Measurements from ENCODE around the gene ACOT7.

ACOT7 gene

GRCh38 chr1:6424000-6424565, 30.5 kb upstream of the ACOT7 start:
- no peak for DNase-seq (ENCODE audit: low read depth in 2 of 2)

GRCh38 chr1:6423321-6423999, 29.9 kb upstream of the ACOT7 start:
- peak; percentile 55 to 66 for DNase-seq (ENCODE audit: low read depth in 2 of 2)

GRCh38 chr1:6421266-6421665, 27.7 kb upstream of the ACOT7 start:
- DNase-seq (ENCODE audit: low read depth in 2 of 2): no peak

- peak in 1 of 2 donors; percentile 15 for DNase-seq (ENCODE audit: low read depth in 2 of 2)
These were observed 27.0 kb upstream of the ACOT7 start for GRCh38 chr1:6420454-6421042.

GRCh38 chr1:6419804-6420453, 26.4 kb upstream of the ACOT7 start, which contains the start of gene HES2:
HES2 (minus strand) TSS chr1:6419919; CDS start chr1:6419820, 99 bp downstream.
- DNase-seq (ENCODE audit: low read depth in 2 of 2): no peak

GRCh38 chr1:6419397-6419803, 25.8 kb upstream of the ACOT7 start:
- no peak for DNase-seq (ENCODE audit: low read depth in 2 of 2)

GRCh38 chr1:6418668-6419396, 25.3 kb upstream of the ACOT7 start:
- DNase-seq (ENCODE audit: low read depth in 2 of 2): no peak

GRCh38 chr1:6417961-6418667, 24.5 kb upstream of the ACOT7 start:
- no peak for DNase-seq (ENCODE audit: low read depth in 2 of 2)

GRCh38 chr1:6416906-6417305, 23.3 kb upstream of the ACOT7 start:
- no peak for DNase-seq (ENCODE audit: low read depth in 2 of 2)

GRCh38 chr1:6416295-6416656, 22.7 kb upstream of the ACOT7 start:
- DNase-seq (ENCODE audit: low read depth in 2 of 2): no peak

- no peak for DNase-seq (ENCODE audit: low read depth in 2 of 2)
These were observed 21.5 kb upstream of the ACOT7 start for GRCh38 chr1:6414881-6415626.

- DNase-seq (ENCODE audit: low read depth in 2 of 2): peak; percentile 36 to 37
These were observed 20.9 kb upstream of the ACOT7 start for GRCh38 chr1:6414443-6414844.

- DNase-seq (ENCODE audit: low read depth in 2 of 2): no peak
These were observed 19.3 kb upstream of the ACOT7 start for GRCh38 chr1:6412896-6413295.

- DNase-seq (ENCODE audit: low read depth in 2 of 2): no peak
These were observed 16.8 kb upstream of the ACOT7 start for GRCh38 chr1:6410248-6410893.

GRCh38 chr1:6409733-6410132, 16.2 kb upstream of the ACOT7 start:
- DNase-seq (ENCODE audit: low read depth in 2 of 2): no peak

GRCh38 chr1:6409053-6409452, 15.5 kb upstream of the ACOT7 start:
- DNase-seq (ENCODE audit: low read depth in 2 of 2): no peak

GRCh38 chr1:6408023-6408422, 14.5 kb upstream of the ACOT7 start:
- DNase-seq (ENCODE audit: low read depth in 2 of 2): no peak

- no peak for DNase-seq (ENCODE audit: low read depth in 2 of 2)
These were observed 8.1 kb upstream of the ACOT7 start for GRCh38 chr1:6401673-6402072.

- no peak for DNase-seq (ENCODE audit: low read depth in 2 of 2)
These were observed 5.7 kb upstream of the ACOT7 start for GRCh38 chr1:6399294-6399693.

GRCh38 chr1:6397844-6398441, 4.4 kb upstream of the ACOT7 start:
- no peak for DNase-seq (ENCODE audit: low read depth in 2 of 2)
